GM04504 (cell line): ENCODE results near the gene PVR.
A peak's percentile ranks its signal among the peaks of the same experiment; 100 is the strongest.
"Not testable (repeated sequence)": the region's sequence is repeated elsewhere in the genome, so short reads cannot be mapped to it uniquely, and the experiment has no call there.

ENCODE experiments used
- DNase-seq: peaks from one replicate; pipeline ENCODE4 v3.0.0-alpha.2; 2012; ENCODE audit warnings: low read depth

The PVR gene

GRCh38 chr19:44643605-44644401, at the start of gene PVR:
Gene PVR (plus strand): TSS chr19:44643910. CDS start chr19:44644097, 187 bp downstream.
- DNase-seq: peak; percentile 45

GRCh38 chr19:44596428-44597130, 47.1 kb upstream of the PVR start:
- DNase-seq: no peak

GRCh38 chr19:44597131-44597491, 46.6 kb upstream of the PVR start:
- DNase-seq: no peak

- no peak for DNase-seq
Measured at GRCh38 chr19:44598355-44598754, 45.4 kb upstream of the PVR start.

GRCh38 chr19:44598880-44599279, 44.8 kb upstream of the PVR start:
- DNase-seq: no peak

- no peak for DNase-seq
Measured at GRCh38 chr19:44600466-44600865, 43.2 kb upstream of the PVR start.

- no peak for DNase-seq
Measured at GRCh38 chr19:44602081-44602480, 41.6 kb upstream of the PVR start.

- peak; percentile 94 for DNase-seq
Measured at GRCh38 chr19:44603201-44603945, 40.3 kb upstream of the PVR start.

- DNase-seq: no peak
Measured at GRCh38 chr19:44604241-44604640, 39.5 kb upstream of the PVR start.

GRCh38 chr19:44605547-44605946, 38.2 kb upstream of the PVR start:
- no peak for DNase-seq

- no peak for DNase-seq
Measured at GRCh38 chr19:44607049-44607448, 36.7 kb upstream of the PVR start.

- no peak for DNase-seq
Measured at GRCh38 chr19:44607917-44608316, 35.8 kb upstream of the PVR start.

GRCh38 chr19:44608391-44608821, 35.3 kb upstream of the PVR start:
- DNase-seq: no peak

- no peak for DNase-seq
Measured at GRCh38 chr19:44609219-44609618, 34.5 kb upstream of the PVR start.

- not testable (repeated sequence) for DNase-seq
Measured at GRCh38 chr19:44610497-44610896, 33.2 kb upstream of the PVR start.

- DNase-seq: no peak
Measured at GRCh38 chr19:44611812-44612295, 31.9 kb upstream of the PVR start.

GRCh38 chr19:44613295-44614178, 30.2 kb upstream of the PVR start, which contains the start of gene IGSF23:
Gene IGSF23 (plus strand): TSS chr19:44613563. CDS start chr19:44613646, 83 bp downstream.
- DNase-seq: no peak

- no peak for DNase-seq
Measured at GRCh38 chr19:44614313-44614712, 29.4 kb upstream of the PVR start.

- DNase-seq: no peak
Measured at GRCh38 chr19:44615863-44616247, 27.9 kb upstream of the PVR start.

- no peak for DNase-seq
Measured at GRCh38 chr19:44617110-44617880, 26.4 kb upstream of the PVR start.
